HG03103 (cell line): ENCODE results near the gene IL36A.

Source experiments
- ATAC-seq: cut with Tn5 transposase; IDR thresholded peaks from one replicate; pipeline ENCODE4 v1.9.1; 2021; ENCODE audit warnings: low read depth; ENCODE audit not compliant: unreplicated experiment

IL36A gene

DNA sequence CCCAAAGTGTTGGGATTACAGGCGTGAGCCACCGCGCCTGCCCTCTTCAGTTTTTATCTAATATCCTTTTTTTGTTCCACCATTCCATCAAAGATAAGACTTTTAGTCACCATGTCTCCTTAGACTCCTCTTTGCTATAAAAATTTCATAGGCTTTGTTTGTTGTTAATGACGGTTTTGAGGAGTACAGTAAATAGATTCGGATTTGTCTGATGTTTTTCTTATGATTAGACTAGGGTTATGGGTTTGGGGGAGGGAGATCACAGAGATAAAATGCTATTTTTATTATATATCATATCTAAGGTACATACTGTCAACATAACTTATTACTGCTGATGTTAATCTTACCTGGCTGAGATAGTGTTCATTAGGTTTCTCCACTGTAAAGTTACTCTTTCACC lies 41.2 kb downstream of the IL36A start:
- ATAC-seq: no peak

GRCh38 chr2:113050921-113051895 lies 45.9 kb downstream of the IL36A start:
- no peak for ATAC-seq

DNA sequence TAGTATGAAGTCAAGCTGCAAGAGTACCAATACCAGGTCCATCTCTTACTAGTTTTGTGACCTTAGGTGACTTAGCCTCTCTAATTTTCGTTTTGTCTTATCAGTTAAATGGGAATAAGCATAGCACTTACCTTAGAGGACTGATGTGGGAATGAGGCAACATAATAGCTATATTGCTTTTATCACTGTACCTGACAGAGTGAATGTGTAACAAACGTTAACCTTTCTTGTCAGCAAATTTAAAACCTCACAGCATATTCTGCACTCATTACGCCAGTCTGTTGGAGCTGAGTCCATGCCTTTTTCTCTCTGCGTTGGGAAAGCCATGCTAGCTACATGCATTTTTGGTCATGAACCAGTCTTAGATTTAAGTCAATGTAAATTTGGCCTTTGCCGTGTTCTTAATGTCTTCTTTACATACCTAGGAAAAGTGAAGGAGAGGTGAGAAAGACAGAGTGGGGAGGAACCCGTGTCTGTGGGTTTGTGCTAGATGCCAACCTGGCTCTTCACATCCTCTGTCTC lies 47.2 kb downstream of the IL36A start, which contains the start of gene IL36B:
Gene IL36B, minus strand, starts transcription at position 472 of the 522 bp plus-strand sequence.
- no peak for ATAC-seq

GRCh38 chr2:113053666-113054065 lies 48.4 kb downstream of the IL36A start:
- ATAC-seq: no peak

GRCh38 chr2:113054066-113054465 lies 48.8 kb downstream of the IL36A start:
- no peak for ATAC-seq

DNA sequence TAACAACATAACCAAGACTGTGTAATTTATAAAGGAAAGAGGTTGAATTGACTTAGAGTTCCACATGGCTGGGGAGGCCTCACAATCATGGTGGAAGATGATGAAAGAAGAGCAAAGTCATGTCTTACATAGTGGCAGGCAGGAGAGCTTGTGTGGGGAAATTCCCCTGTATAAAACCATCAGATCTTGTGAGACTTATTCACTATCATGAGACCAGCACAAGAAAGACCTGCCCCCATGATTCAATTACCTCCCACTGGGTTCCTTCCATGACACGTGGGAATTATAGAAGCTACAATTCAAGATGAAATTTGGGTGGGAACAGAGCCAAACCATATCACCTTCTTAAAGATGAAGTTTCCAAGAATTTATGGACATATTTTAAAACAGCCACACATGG lies 51.3 kb downstream of the IL36A start:
- no peak for ATAC-seq

DNA sequence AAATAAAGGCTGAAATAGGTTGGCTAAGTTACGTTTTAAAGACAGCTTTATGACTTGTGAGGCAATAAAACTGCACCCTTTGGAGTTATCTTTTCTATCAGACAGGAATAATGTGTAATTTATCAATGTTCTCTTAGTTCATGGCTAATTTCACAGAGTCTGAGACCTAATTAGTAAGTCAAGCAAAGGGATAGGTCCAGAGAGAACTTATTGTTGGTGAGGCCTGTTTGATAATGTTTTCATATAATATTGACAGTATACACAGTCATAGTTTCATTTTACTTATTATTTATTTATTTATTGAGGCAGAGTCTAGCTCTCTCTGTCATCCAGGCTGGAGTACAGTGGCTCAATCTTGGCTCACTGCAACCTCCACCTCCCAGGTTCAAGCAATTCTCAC lies 51.9 kb downstream of the IL36A start:
- no peak for ATAC-seq
